Activated naive CD8-positive, alpha-beta T cell treated with anti-CD3 and anti-CD28 coated beads for 36 hours (primary cell): Measurements from ENCODE around the gene SPACA5. TPM values are rescaled to one million over a fixed set of nuclear protein-coding genes. Genes with fewer than 3 reads are reported as not detected.
"Not testable (repeated sequence)": the region's sequence is repeated elsewhere in the genome, so short reads cannot be mapped to it uniquely, and the experiment has no call there.

ENCODE experiments used
- DNase-seq: peaks from one replicate; pipeline ENCODE4 v3.0.0; 2021
- H3K27ac Mint-ChIP-seq: one replicate; pipeline ENCODE4 v1.8.0; 2022; ENCODE audit warnings: mild to moderate bottlenecking, moderate library complexity, mixed read lengths
- H3K27me3 Mint-ChIP-seq: one replicate; pipeline ENCODE4 v1.8.0; 2022; ENCODE audit warnings: mild to moderate bottlenecking, mixed read lengths
- H3K36me3 Mint-ChIP-seq: one replicate; pipeline ENCODE4 v1.8.0; 2021; ENCODE audit warnings: mild to moderate bottlenecking, mixed read lengths
- H3K4me1 Mint-ChIP-seq: one replicate; pipeline ENCODE4 v1.8.0; 2021; ENCODE audit warnings: mixed read lengths
- H3K4me3 Mint-ChIP-seq: one replicate; pipeline ENCODE4 v1.8.0; 2022; ENCODE audit warnings: mild to moderate bottlenecking, moderate library complexity, mixed read lengths
- H3K9me3 Mint-ChIP-seq: one replicate; pipeline ENCODE4 v1.8.0; 2022; ENCODE audit warnings: mixed read lengths
- total RNA-seq, 2 experiments: library from RNA; stranded (reverse); gene quantifications; one replicate each; pipeline ENCODE4 v1.2.3, GENCODE V29; 2021

SPACA5 gene
- total RNA-seq, result not detected

GRCh38 chrX:48006688-48007087, at the start of gene SPACA5:
Gene SPACA5 (plus strand): TSS chrX:48006988. CDS start chrX:48007803, 815 bp downstream.
- not testable (repeated sequence) for H3K4me1 Mint-ChIP-seq, H3K27ac Mint-ChIP-seq, DNase-seq

GRCh38 chrX:47958206-47958605, 48.6 kb upstream of the SPACA5 start:
- not testable (repeated sequence) for H3K4me1 Mint-ChIP-seq, H3K27ac Mint-ChIP-seq, H3K36me3 Mint-ChIP-seq, H3K27me3 Mint-ChIP-seq, DNase-seq, H3K4me3 Mint-ChIP-seq, H3K9me3 Mint-ChIP-seq

More at GRCh38 chrX:48006688-48007087, at the start of gene SPACA5:
- H3K4me3 Mint-ChIP-seq, H3K36me3 Mint-ChIP-seq, H3K27me3 Mint-ChIP-seq, H3K9me3 Mint-ChIP-seq: not testable (repeated sequence)

- Mint-ChIP-seq H3K36me3 (no peaks in the 10 kb centered on the region), H3K9me3 (peaks cover 4% of the 10 kb centered on the region), H3K27me3 (no peaks in the 10 kb centered on the region), H3K27ac (no peak overlapping the region), H3K4me1 (no peaks in the 10 kb centered on the region), H3K4me3 (no peak overlapping the region)
- DNase-seq, result peak; percentile 3
These were observed 47.9 kb upstream of the SPACA5 start for GRCh38 chrX:47958761-47959342.

- DNase-seq, result no peak
- Mint-ChIP-seq H3K4me1 (no peaks in the 10 kb centered on the region), H3K27ac (no peak overlapping the region)
These were observed 46.4 kb upstream of the SPACA5 start for GRCh38 chrX:47960406-47960805.

GRCh38 chrX:47961830-47962229, 45.0 kb upstream of the SPACA5 start:
- not testable (repeated sequence) for H3K9me3 Mint-ChIP-seq, H3K27ac Mint-ChIP-seq, DNase-seq, H3K4me1 Mint-ChIP-seq, H3K4me3 Mint-ChIP-seq, H3K27me3 Mint-ChIP-seq, H3K36me3 Mint-ChIP-seq

More at GRCh38 chrX:47960406-47960805, 46.4 kb upstream of the SPACA5 start:
- peaks cover 8% of the 10 kb centered on the region for H3K9me3 Mint-ChIP-seq
- no peaks in the 10 kb centered on the region for H3K27me3 Mint-ChIP-seq
- H3K4me3 Mint-ChIP-seq, result no peak overlapping the region
- H3K36me3 Mint-ChIP-seq, result peaks cover 4% of the 10 kb centered on the region

GRCh38 chrX:47965526-47965925, 41.3 kb upstream of the SPACA5 start:
- not testable (repeated sequence) for H3K36me3 Mint-ChIP-seq, H3K27me3 Mint-ChIP-seq, H3K4me3 Mint-ChIP-seq, DNase-seq, H3K4me1 Mint-ChIP-seq, H3K27ac Mint-ChIP-seq
- peaks cover 18% of the 10 kb centered on the region for H3K9me3 Mint-ChIP-seq

GRCh38 chrX:47973235-47973634, 33.6 kb upstream of the SPACA5 start:
- Mint-ChIP-seq H3K27ac (no peak overlapping the region), H3K4me1 (no peaks in the 10 kb centered on the region), H3K27me3 (no peaks in the 10 kb centered on the region), H3K9me3 (peaks cover 36% of the 10 kb centered on the region), H3K36me3 (peaks cover 58% of the 10 kb centered on the region), H3K4me3 (no peak overlapping the region)
- no peak for DNase-seq

- Mint-ChIP-seq H3K27ac (no peak overlapping the region), H3K36me3 (peaks cover 86% of the 10 kb centered on the region), H3K27me3 (no peaks in the 10 kb centered on the region), H3K4me1 (no peaks in the 10 kb centered on the region), H3K9me3 (peaks cover 43% of the 10 kb centered on the region), H3K4me3 (no peak overlapping the region)
- no peak for DNase-seq
These were observed 30.3 kb upstream of the SPACA5 start for GRCh38 chrX:47976254-47977151.

GRCh38 chrX:47991263-47992094, 15.3 kb upstream of the SPACA5 start:
- Mint-ChIP-seq H3K9me3 (peaks cover 21% of the 10 kb centered on the region), H3K4me1 (peaks cover 27% of the 10 kb centered on the region), H3K4me3 (no peak overlapping the region), H3K27me3 (no peaks in the 10 kb centered on the region), H3K36me3 (peaks cover 85% of the 10 kb centered on the region), H3K27ac (peak overlapping the region; percentile 84)
- DNase-seq, result peak; percentile 7

- H3K4me3 Mint-ChIP-seq, result no peak overlapping the region
- peaks cover 82% of the 10 kb centered on the region for H3K36me3 Mint-ChIP-seq
- H3K9me3 Mint-ChIP-seq, result peaks cover 18% of the 10 kb centered on the region
- no peaks in the 10 kb centered on the region for H3K27me3 Mint-ChIP-seq
- H3K27ac Mint-ChIP-seq, result peak overlapping the region; percentile 84
- DNase-seq, result no peak
- H3K4me1 Mint-ChIP-seq, result peaks cover 27% of the 10 kb centered on the region
These were observed 14.8 kb upstream of the SPACA5 start for GRCh38 chrX:47992095-47992380.

GRCh38 chrX:47992669-47993068, 14.1 kb upstream of the SPACA5 start:
- peak overlapping the region; percentile 29 for H3K27ac Mint-ChIP-seq

GRCh38 chrX:48001260-48001659, 5.5 kb upstream of the SPACA5 start:
- no peak for DNase-seq
- Mint-ChIP-seq H3K4me3 (peak overlapping the region; percentile 10), H3K4me1 (peaks cover 16% of the 10 kb centered on the region), H3K9me3 (no peaks in the 10 kb centered on the region), H3K27me3 (no peaks in the 10 kb centered on the region), H3K36me3 (peaks cover 45% of the 10 kb centered on the region), H3K27ac (no peak overlapping the region)

More at GRCh38 chrX:47992669-47993068, 14.1 kb upstream of the SPACA5 start:
- peaks cover 27% of the 10 kb centered on the region for H3K4me1 Mint-ChIP-seq
- H3K9me3 Mint-ChIP-seq, result peaks cover 17% of the 10 kb centered on the region
- DNase-seq, result no peak
- H3K4me3 Mint-ChIP-seq, result no peak overlapping the region
- H3K36me3 Mint-ChIP-seq, result peaks cover 79% of the 10 kb centered on the region
- H3K27me3 Mint-ChIP-seq, result no peaks in the 10 kb centered on the region

GRCh38 chrX:48002319-48002718, 4.5 kb upstream of the SPACA5 start:
- H3K9me3 Mint-ChIP-seq, result no peaks in the 10 kb centered on the region
- peak overlapping the region; percentile 54 for H3K27ac Mint-ChIP-seq
- H3K27me3 Mint-ChIP-seq, result no peaks in the 10 kb centered on the region
- H3K4me1 Mint-ChIP-seq, result peaks cover 16% of the 10 kb centered on the region
- peaks cover 38% of the 10 kb centered on the region for H3K36me3 Mint-ChIP-seq
- DNase-seq, result no peak
- H3K4me3 Mint-ChIP-seq, result peak overlapping the region; percentile 50

- Mint-ChIP-seq H3K4me3 (peak overlapping the region; percentile 53), H3K27ac (no peak overlapping the region), H3K4me1 (peaks cover 16% of the 10 kb centered on the region), H3K36me3 (peaks cover 35% of the 10 kb centered on the region), H3K9me3 (no peaks in the 10 kb centered on the region), H3K27me3 (no peaks in the 10 kb centered on the region)
- no peak for DNase-seq
These were observed 3.9 kb upstream of the SPACA5 start for GRCh38 chrX:48002929-48003328.

GRCh38 chrX:48003367-48003757, 3.4 kb upstream of the SPACA5 start:
- H3K27me3 Mint-ChIP-seq, result no peaks in the 10 kb centered on the region
- H3K9me3 Mint-ChIP-seq, result no peaks in the 10 kb centered on the region
- peak overlapping the region; percentile 99 for H3K27ac Mint-ChIP-seq
- peaks cover 31% of the 10 kb centered on the region for H3K36me3 Mint-ChIP-seq
- peaks cover 16% of the 10 kb centered on the region for H3K4me1 Mint-ChIP-seq
- peak overlapping the region; percentile 99 for H3K4me3 Mint-ChIP-seq
- DNase-seq, result peak; percentile 18
